Upper lobe of left lung (tissue), 6 donors: Measurements from ENCODE around the gene MNAT1. TPM values are rescaled to one million over a fixed set of nuclear protein-coding genes. Genes with fewer than 3 reads are reported as not detected.

Source experiments
- ATAC-seq, 2 donors: fragments of 200-7000 bp; cut with Tn5 transposase; one replicate each; pipeline ENCODE4 v1.9.1; 2022; ENCODE audit warnings: mild to moderate bottlenecking in 2 of 2, moderate library complexity in 2 of 2; ENCODE audit not compliant: low FRiP score in 2 of 2
- DNase-seq, 2 donors: peaks; one replicate each; pipeline ENCODE4 v3.0.0-alpha.2; 2019 to 2020
- H3K27ac ChIP-seq, 4 donors: fragments of 200-600 bp; sonication (generic); one replicate each; pipeline ENCODE4 v1.5.1; 2016 to 2019
- H3K27me3 ChIP-seq, 4 donors: fragments of 200-600 bp; sonication (generic); one replicate each; pipeline ENCODE4 v1.5.1; 2017 to 2019
- H3K36me3 ChIP-seq, 4 donors: fragments of 200-600 bp; sonication (generic); one replicate each; pipeline ENCODE4 v1.5.1; 2016 to 2019
- H3K4me1 ChIP-seq, 4 donors: fragments of 200-600 bp; sonication (generic); one replicate each; pipeline ENCODE4 v1.5.1; 2018 to 2019
- H3K4me3 ChIP-seq, 4 donors: fragments of 200-600 bp; sonication (generic); one replicate each; pipeline ENCODE4 v1.5.1; 2017 to 2019; ENCODE audit warnings: mild to moderate bottlenecking in 2 of 4, moderate library complexity in 1 of 4
- H3K9me3 ChIP-seq, 4 donors: fragments of 200-600 bp; sonication (generic); one replicate each; pipeline ENCODE4 v1.5.1; 2018 to 2019
- EP300 ChIP-seq, 4 donors: sonication (generic); formaldehyde crosslinking; IDR thresholded peaks; one replicate each; pipeline ENCODE4 v1.5.1; 2017; ENCODE audit warnings: antibody characterized with exemption in 4 of 4, control low read depth in 2 of 4
- POLR2A ChIP-seq, 4 donors: fragments of 450-650 bp; IDR thresholded peaks; one replicate each; pipeline ENCODE4 v1.5.1; 2016 to 2017; ENCODE audit warnings: antibody characterized with exemption in 4 of 4, mild to moderate bottlenecking in 2 of 4
- POLR2AphosphoS5 ChIP-seq, 2 donors: sonication (generic); formaldehyde crosslinking; IDR thresholded peaks; one replicate each; pipeline ENCODE4 v1.5.1; 2017; ENCODE audit warnings: antibody characterized with exemption in 2 of 2
- WGBS, 2 donors: methylation state at CpG; one replicate each; pipeline ENCODE4 v1.1.5; 2017 to 2018; 5-methylcytosine and 5-hydroxymethylcytosine counted together
- total RNA-seq, 6 donors: library from RNA; depleted of rRNA in 4 of 6; stranded (reverse); fragments of >200 nt in 4 of 6; gene quantifications; one replicate each; pipeline versions ENCODE4 v1.1.0 to v1.2.1, GENCODE V29; 2016 to 2021
- TF ChIP-seq, protein P1 (sequence below), 6 experiments: fragments of 450-650 bp in 4 of 6; fragments of 200-600 bp in 2 of 6; sonication (generic) in 2 of 6; IDR thresholded peaks; one replicate each; pipeline ENCODE4 v1.5.1; 2016 to 2019; ENCODE audit warnings: antibody characterized with exemption in 6 of 6
- donor health status: DM: no; HTN: no; CAD: no; lungs with moderate emphysema.
- donor health status: DM: no; HTN: yes; CAD: no; lungs with severe emphysema.

Gene MNAT1
- total RNA-seq, 6 donors from 2014 or later = 15.3 to 66.0 (median 19.9) TPM

DNA sequence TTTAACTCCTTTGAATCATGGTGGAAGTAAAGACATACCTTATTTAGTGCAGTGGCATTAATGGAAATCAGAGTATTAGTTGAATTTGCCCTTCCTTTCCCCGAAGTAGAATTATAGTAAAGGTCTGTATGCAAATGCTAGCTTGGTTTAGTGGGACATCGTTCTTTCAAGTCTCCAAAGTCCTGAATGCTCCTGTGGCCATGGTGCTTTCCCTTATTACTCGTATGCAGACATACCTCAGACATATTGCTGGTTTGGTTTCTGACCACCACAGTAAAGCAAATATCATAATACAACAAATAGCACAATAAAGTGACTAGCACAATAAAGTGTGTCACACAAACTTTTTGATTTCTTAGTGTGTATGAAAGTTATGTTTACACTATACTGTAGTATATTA lies 52.3 kb downstream of the MNAT1 start:
- TF ChIP-seq, protein P1, sequence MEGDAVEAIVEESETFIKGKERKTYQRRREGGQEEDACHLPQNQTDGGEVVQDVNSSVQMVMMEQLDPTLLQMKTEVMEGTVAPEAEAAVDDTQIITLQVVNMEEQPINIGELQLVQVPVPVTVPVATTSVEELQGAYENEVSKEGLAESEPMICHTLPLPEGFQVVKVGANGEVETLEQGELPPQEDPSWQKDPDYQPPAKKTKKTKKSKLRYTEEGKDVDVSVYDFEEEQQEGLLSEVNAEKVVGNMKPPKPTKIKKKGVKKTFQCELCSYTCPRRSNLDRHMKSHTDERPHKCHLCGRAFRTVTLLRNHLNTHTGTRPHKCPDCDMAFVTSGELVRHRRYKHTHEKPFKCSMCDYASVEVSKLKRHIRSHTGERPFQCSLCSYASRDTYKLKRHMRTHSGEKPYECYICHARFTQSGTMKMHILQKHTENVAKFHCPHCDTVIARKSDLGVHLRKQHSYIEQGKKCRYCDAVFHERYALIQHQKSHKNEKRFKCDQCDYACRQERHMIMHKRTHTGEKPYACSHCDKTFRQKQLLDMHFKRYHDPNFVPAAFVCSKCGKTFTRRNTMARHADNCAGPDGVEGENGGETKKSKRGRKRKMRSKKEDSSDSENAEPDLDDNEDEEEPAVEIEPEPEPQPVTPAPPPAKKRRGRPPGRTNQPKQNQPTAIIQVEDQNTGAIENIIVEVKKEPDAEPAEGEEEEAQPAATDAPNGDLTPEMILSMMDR (IDR thresholded peaks at IDR 0.05) = no peak
- TF ChIP-seq EP300 (IDR thresholded peaks at IDR 0.05) = no peak
- TF ChIP-seq POLR2A (IDR thresholded peaks at IDR 0.05) = no peak
- no peak for TF ChIP-seq POLR2AphosphoS5 (IDR thresholded peaks at IDR 0.05)
- H3K27ac ChIP-seq = no peak overlapping the region
- H3K36me3 ChIP-seq = no peaks in the 10 kb centered on the region
- 88 to 97% methylated on average over 3 of the region's 3 CpGs for WGBS, 2 donors
- no peak overlapping the region for H3K4me3 ChIP-seq
- ATAC-seq (no peak), DNase-seq (no peak)
- H3K4me1 ChIP-seq = peaks cover 0 to 5% (median 3%) of the 10 kb centered on the region in 4 donors
- no peaks in the 10 kb centered on the region for H3K27me3 ChIP-seq
- no peaks in the 10 kb centered on the region for H3K9me3 ChIP-seq

DNA sequence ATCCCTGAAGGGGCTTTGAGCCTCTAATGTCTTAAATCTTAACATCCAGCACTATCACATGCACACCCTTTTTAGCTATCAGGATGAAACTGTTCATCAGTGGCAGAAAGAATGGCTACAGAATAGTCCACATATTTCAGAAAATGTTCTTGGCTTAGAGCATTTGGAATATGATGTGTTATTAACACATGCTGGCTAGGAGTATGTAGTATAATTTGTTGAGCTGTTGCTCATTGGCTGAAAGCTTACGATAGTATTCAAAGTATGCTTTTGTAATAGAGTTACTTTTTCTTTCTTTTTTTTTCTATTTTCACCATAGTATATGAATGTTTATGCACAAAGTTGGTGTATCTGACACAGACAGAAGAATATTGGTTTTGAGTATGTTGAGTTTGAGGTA lies 55.1 kb downstream of the MNAT1 start:
- Histone ChIP-seq H3K4me1 (peaks cover 0 to 5% (median 3%) of the 10 kb centered on the region in 4 donors), H3K27ac (no peak overlapping the region), H3K36me3 (no peaks in the 10 kb centered on the region), H3K4me3 (no peak overlapping the region), H3K27me3 (no peaks in the 10 kb centered on the region), H3K9me3 (no peaks in the 10 kb centered on the region)
- 74 to 86% methylated on average over 1 of the region's 1 CpG for WGBS, 2 donors
- no peak for ATAC-seq
- TF ChIP-seq, protein P1 (IDR thresholded peaks at IDR 0.05) = no peak
- TF ChIP-seq EP300 (IDR thresholded peaks at IDR 0.05) (no peak), POLR2A (IDR thresholded peaks at IDR 0.05) (no peak), POLR2AphosphoS5 (IDR thresholded peaks at IDR 0.05) (no peak)
- no peak for DNase-seq

DNA sequence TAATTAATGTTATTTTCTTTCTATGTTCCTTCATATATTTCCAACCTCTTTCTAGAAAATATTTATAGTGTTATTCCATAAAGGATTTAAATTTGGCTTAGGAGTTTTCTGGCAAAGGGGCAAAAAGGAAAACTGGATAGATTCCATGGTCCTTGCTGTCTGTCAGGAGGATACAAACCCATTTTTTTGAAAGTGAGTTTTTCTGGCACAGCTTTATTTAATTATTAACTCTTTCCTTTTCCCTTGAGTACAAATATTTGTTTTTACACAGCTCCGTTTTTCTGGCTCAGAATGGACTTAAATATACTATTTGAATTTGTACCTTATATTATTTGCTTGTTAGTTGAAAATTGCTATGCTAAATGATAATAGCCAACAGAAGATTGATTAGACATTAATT lies 56.3 kb downstream of the MNAT1 start:
- H3K27me3 ChIP-seq = no peaks in the 10 kb centered on the region
- H3K9me3 ChIP-seq = no peaks in the 10 kb centered on the region
- WGBS, 2 donors = 85 to 93% methylated on average over 1 of the region's 1 CpG

DNA sequence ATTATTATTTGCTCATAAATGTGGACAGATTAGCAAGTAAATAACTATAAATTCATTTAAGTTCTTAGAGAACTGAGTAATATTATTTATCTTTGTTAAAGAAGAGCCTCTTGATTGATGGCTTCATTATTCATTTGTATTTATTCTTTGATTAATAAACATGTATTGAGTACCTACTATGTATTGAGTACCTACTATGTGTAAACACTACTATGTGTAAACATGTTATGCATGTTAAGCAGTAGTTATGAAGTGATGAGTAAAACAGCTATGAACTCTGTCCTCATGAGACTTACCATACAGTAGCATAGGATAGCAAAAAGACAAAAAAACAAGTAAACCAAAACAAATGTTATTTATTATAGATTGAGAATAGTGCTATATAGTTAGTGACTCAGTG lies 61.9 kb downstream of the MNAT1 start:
- Histone ChIP-seq H3K4me1 (no peaks in the 10 kb centered on the region), H3K4me3 (no peak overlapping the region), H3K36me3 (peaks cover 0 to 3% (median 0%) of the 10 kb centered on the region in 4 donors), H3K9me3 (no peaks in the 10 kb centered on the region), H3K27ac (no peak overlapping the region), H3K27me3 (no peaks in the 10 kb centered on the region)
- TF ChIP-seq EP300 (IDR thresholded peaks at IDR 0.05) (no peak), POLR2A (IDR thresholded peaks at IDR 0.05) (no peak)
- TF ChIP-seq, protein P1 (IDR thresholded peaks at IDR 0.05) = no peak
- ATAC-seq (no peak), DNase-seq (no peak)

More for the DNA sequence above, 56.3 kb downstream of the MNAT1 start:
- H3K4me3 ChIP-seq = no peak overlapping the region
- DNase-seq = no peak
- H3K27ac ChIP-seq = no peak overlapping the region
- peaks cover 0 to 5% (median 3%) of the 10 kb centered on the region in 4 donors for H3K4me1 ChIP-seq
- H3K36me3 ChIP-seq = no peaks in the 10 kb centered on the region
- no peak for ATAC-seq
- TF ChIP-seq EP300 (IDR thresholded peaks at IDR 0.05) = no peak
- no peak for TF ChIP-seq POLR2A (IDR thresholded peaks at IDR 0.05)
- TF ChIP-seq POLR2AphosphoS5 (IDR thresholded peaks at IDR 0.05) = no peak
- TF ChIP-seq, protein P1 (IDR thresholded peaks at IDR 0.05) = no peak

DNA sequence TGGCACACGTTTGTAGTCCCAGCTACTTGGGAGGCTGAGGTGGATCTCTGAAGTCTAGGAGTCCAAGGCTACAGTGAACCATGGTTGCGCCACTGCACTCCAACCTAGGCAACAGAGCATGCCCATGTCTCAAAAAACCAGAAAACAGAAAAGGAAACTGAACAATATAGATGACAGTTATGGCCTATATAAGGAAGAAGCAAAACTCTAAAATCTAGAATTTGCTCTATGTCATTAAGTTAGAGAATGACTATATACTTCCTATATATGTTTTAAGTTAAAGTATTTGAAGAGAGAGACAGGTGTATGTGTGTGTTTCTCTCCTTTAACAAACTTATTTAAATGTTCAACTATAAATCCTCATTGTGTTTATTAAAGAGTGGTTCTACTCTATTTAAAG lies 65.8 kb downstream of the MNAT1 start:
- TF ChIP-seq, protein P1 (IDR thresholded peaks at IDR 0.05) = no peak
- no peak for TF ChIP-seq EP300 (IDR thresholded peaks at IDR 0.05)
- TF ChIP-seq POLR2AphosphoS5 (IDR thresholded peaks at IDR 0.05) = no peak
- no peak for TF ChIP-seq POLR2A (IDR thresholded peaks at IDR 0.05)
- DNase-seq (no peak), ATAC-seq (no peak)
- no peaks in the 10 kb centered on the region for H3K9me3 ChIP-seq
- H3K36me3 ChIP-seq = peaks cover 0 to 3% (median 0%) of the 10 kb centered on the region in 4 donors
- H3K27me3 ChIP-seq = no peaks in the 10 kb centered on the region
- H3K4me1 ChIP-seq = no peaks in the 10 kb centered on the region
- H3K4me3 ChIP-seq = no peak overlapping the region
- 98 to 100% methylated on average over 2 of the region's 2 CpGs for WGBS, 2 donors
- no peak overlapping the region for H3K27ac ChIP-seq
